Tibial nerve (tissue), 4 donors: ENCODE measurements around the gene GRAP. TPM values are rescaled to one million over a fixed set of nuclear protein-coding genes. Genes with fewer than 3 reads are reported as not detected.
"Not testable (repeated sequence)": the region's sequence is repeated elsewhere in the genome, so short reads cannot be mapped to it uniquely, and the experiment has no call there.

Experiments used
- DNase-seq, 2 donors: peaks; one replicate each; pipeline ENCODE4 v3.0.0-alpha.2; 2019; ENCODE audit warnings: low spot score in 2 of 2
- H3K27ac ChIP-seq, 4 donors: fragments of 200-600 bp; sonication (generic) in 3 of 4; one replicate each; pipeline ENCODE4 v1.5.1; 2017 to 2019; ENCODE audit warnings: mild to moderate bottlenecking in 1 of 4
- H3K27me3 ChIP-seq, 2 donors: fragments of 200-600 bp; sonication (generic) in 1 of 2; one replicate each; pipeline versions ENCODE4 v1.5.1 to v1.6.0; 2017 to 2019
- H3K36me3 ChIP-seq, 3 donors: fragments of 200-600 bp; sonication (generic); one replicate each; pipeline ENCODE4 v1.5.1; 2018 to 2019
- H3K4me1 ChIP-seq, 4 donors: fragments of 200-600 bp; sonication (generic) in 3 of 4; one replicate each; pipeline ENCODE4 v1.5.1; 2017 to 2019
- H3K4me3 ChIP-seq, 4 donors: fragments of 200-600 bp; sonication (generic) in 3 of 4; one replicate each; pipeline ENCODE4 v1.5.1; 2017 to 2019; ENCODE audit warnings: mild to moderate bottlenecking in 1 of 4, moderate library complexity in 1 of 4
- H3K9me3 ChIP-seq, 4 donors: fragments of 200-600 bp; sonication (generic) in 3 of 4; one replicate each; pipeline ENCODE4 v1.5.1; 2017 to 2019
- EP300 ChIP-seq, 2 donors: sonication (generic); formaldehyde crosslinking; IDR thresholded peaks; one replicate each; pipeline ENCODE4 v1.6.1; 2017; ENCODE audit warnings: antibody characterized with exemption in 2 of 2, mild to moderate bottlenecking in 1 of 2
- POLR2A ChIP-seq, 2 donors: fragments of 450-650 bp; IDR thresholded peaks; one replicate each; pipeline ENCODE4 v1.6.1; 2017; ENCODE audit warnings: antibody characterized with exemption in 2 of 2, mild to moderate bottlenecking in 2 of 2, moderate library complexity in 2 of 2
- WGBS, 2 donors: methylation state at CpG; one replicate each; pipeline ENCODE4 v1.1.5; 2018; 5-methylcytosine and 5-hydroxymethylcytosine counted together
- total RNA-seq, 4 donors: library from RNA; depleted of rRNA; stranded (reverse); fragments of >200 nt; gene quantifications; one replicate each; pipeline ENCODE4 v1.1.0, GENCODE V29; 2016
- TF ChIP-seq, protein P1 (sequence below), 5 experiments: fragments of 200-600 bp in 3 of 5; fragments of 450-650 bp in 2 of 5; sonication (generic) in 3 of 5; IDR thresholded peaks; one replicate each; pipeline ENCODE4 v1.5.1; 2016 to 2019; ENCODE audit warnings: antibody characterized with exemption in 5 of 5, mild to moderate bottlenecking in 3 of 5, moderate library complexity in 2 of 5

GRAP gene
- total RNA-seq, 4 donors from 2014 or later = 4.6 to 7.5 (median 5.8) TPM

DNA sequence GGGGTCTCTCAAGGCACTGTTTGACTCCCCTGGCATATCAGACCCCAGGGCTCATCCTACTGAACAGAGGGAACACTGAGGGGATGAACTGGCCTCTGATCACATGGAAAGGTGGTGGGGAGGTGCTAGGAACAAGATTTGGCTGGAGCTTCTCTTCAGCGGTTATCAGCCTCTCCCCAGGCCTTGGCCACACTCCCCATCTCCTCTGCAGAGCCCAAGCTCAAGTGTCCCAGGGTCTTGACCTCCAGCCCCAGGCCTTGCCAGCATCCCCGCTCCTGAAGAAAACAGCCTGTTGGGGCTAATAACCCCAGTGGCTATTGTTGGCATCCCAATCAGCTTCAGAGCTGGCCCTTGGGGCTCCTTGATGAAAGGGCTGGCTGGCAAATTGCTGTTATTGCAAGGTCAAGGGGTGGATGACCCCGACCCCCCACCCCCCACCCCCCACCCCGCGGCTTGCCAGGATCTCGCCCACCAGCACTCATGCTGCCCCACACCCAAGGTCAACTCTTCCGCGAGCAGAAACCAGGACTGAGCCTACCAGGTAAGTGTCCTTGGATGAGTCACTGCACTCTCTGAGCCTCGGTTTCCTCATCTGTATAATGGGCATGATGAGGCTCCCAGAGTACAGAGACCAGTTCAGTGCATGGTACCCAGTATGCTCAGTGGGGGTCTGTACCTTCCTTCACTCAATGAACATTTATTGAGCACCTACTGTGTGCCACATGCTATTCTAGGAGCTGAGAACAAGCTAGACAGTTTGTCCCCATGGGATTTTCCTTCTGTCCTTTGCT lies 23.4 kb downstream of the GRAP start:
- DNase-seq = no peak
- no peak for TF ChIP-seq EP300 (IDR thresholded peaks at IDR 0.05)
- TF ChIP-seq, protein P1, sequence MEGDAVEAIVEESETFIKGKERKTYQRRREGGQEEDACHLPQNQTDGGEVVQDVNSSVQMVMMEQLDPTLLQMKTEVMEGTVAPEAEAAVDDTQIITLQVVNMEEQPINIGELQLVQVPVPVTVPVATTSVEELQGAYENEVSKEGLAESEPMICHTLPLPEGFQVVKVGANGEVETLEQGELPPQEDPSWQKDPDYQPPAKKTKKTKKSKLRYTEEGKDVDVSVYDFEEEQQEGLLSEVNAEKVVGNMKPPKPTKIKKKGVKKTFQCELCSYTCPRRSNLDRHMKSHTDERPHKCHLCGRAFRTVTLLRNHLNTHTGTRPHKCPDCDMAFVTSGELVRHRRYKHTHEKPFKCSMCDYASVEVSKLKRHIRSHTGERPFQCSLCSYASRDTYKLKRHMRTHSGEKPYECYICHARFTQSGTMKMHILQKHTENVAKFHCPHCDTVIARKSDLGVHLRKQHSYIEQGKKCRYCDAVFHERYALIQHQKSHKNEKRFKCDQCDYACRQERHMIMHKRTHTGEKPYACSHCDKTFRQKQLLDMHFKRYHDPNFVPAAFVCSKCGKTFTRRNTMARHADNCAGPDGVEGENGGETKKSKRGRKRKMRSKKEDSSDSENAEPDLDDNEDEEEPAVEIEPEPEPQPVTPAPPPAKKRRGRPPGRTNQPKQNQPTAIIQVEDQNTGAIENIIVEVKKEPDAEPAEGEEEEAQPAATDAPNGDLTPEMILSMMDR (IDR thresholded peaks at IDR 0.05) = no peak
- no peak for TF ChIP-seq POLR2A (IDR thresholded peaks at IDR 0.05)
- H3K27me3 ChIP-seq = peaks cover 0 to 2% of the 10 kb centered on the region in 2 donors
- H3K4me1 ChIP-seq = no peaks in the 10 kb centered on the region
- H3K4me3 ChIP-seq = no peak overlapping the region
- 68 to 74% methylated on average over 5 of the region's 9 CpGs for WGBS, 2 donors
- no peak overlapping the region for H3K27ac ChIP-seq
- no peaks in the 10 kb centered on the region for H3K36me3 ChIP-seq
- no peaks in the 10 kb centered on the region for H3K9me3 ChIP-seq

DNA sequence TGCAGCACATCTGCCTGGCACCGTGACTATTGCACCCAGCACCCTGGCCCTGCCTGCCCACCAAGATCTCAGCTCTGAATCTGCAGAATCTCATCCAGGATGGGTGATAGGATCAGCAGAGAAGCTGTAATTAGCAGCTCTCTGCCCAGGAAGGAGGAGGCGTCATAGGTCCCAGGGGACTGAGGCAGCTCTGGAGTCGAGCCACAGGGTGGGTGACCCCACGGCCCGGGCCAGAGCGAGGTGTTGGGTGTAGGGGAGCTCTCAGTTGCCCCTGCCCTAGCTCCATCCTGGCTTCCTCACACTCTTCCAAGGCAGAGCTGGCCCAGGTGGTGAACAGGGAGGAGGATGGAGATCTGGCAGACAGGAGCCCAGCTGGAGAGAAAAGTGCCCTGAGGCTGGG lies 24.0 kb downstream of the GRAP start:
- TF ChIP-seq POLR2A (IDR thresholded peaks at IDR 0.05) (no peak), EP300 (IDR thresholded peaks at IDR 0.05) (no peak)
- Histone ChIP-seq H3K4me1 (no peaks in the 10 kb centered on the region), H3K36me3 (no peaks in the 10 kb centered on the region), H3K27me3 (peaks cover 0 to 4% of the 10 kb centered on the region in 2 donors), H3K4me3 (no peak overlapping the region), H3K9me3 (no peaks in the 10 kb centered on the region), H3K27ac (no peak overlapping the region)
- no peak for DNase-seq
- 79 to 90% methylated on average over 2 to 6 of the region's 6 CpGs for WGBS, 2 donors

DNA sequence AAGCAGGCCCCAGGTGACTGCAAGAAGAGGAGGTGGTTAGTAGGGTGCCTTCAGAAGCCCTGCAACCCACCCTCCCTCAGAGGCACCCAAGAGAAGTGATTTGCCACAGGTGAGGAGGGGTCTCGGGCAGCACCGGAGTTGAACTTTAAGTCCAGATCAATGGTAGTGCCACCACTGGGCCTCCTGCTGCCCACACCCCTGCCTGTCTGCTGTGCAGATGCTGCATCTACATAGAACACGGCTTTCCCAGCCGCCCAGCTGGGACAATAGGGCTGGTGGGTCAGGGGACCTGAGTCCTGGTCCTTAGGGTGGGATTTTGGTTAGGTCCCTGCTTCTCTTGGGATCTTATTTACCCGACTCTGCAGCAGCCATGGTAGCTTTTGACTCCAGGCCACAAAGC lies 24.6 kb downstream of the GRAP start:
- no peak for DNase-seq
- H3K4me3 ChIP-seq = no peak overlapping the region
- TF ChIP-seq POLR2A (IDR thresholded peaks at IDR 0.05) = no peak
- TF ChIP-seq EP300 (IDR thresholded peaks at IDR 0.05) = no peak
- TF ChIP-seq, protein P1 (IDR thresholded peaks at IDR 0.05) = no peak
- H3K36me3 ChIP-seq = no peaks in the 10 kb centered on the region
- H3K9me3 ChIP-seq = no peaks in the 10 kb centered on the region
- no peak overlapping the region for H3K27ac ChIP-seq
- no peaks in the 10 kb centered on the region for H3K4me1 ChIP-seq
- peaks cover 0 to 4% of the 10 kb centered on the region in 2 donors for H3K27me3 ChIP-seq
- 87 to 95% methylated on average over 5 of the region's 5 CpGs for WGBS, 2 donors

DNA sequence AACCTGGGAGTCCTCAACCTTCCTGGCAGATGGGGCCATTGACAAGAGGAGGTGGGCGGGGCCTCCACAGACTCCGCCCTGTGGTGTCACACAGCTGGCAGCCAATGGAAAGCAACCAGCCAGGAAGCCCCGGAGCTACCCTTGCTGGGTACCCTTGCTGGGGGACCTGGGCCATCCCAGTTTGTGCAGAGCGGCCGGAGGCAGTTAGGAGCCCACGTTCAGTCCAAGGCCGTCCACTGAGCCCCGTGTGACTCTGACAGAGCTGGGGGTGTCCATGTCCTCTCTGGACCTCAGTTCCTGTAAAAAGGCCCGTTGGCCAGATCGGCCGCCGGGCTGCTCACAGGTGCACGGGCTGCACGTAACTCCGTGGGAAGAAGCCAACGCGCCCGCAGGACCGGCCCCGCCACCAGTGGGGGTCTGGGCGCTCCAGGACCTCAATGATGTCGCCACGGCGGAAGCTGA lies 25.1 kb downstream of the GRAP start:
- Histone ChIP-seq H3K4me1 (no peaks in the 10 kb centered on the region), H3K27me3 (peaks cover 0 to 4% of the 10 kb centered on the region in 2 donors), H3K9me3 (no peaks in the 10 kb centered on the region), H3K4me3 (no peak overlapping the region), H3K36me3 (no peaks in the 10 kb centered on the region), H3K27ac (no peak overlapping the region)
- no peak for DNase-seq
- TF ChIP-seq EP300 (IDR thresholded peaks at IDR 0.05) (no peak), POLR2A (IDR thresholded peaks at IDR 0.05) (no peak)
- TF ChIP-seq, protein P1 (IDR thresholded peaks at IDR 0.05) = no peak
- 93% methylated on average over 19 to 24 of the region's 24 CpGs for WGBS, 2 donors

DNA sequence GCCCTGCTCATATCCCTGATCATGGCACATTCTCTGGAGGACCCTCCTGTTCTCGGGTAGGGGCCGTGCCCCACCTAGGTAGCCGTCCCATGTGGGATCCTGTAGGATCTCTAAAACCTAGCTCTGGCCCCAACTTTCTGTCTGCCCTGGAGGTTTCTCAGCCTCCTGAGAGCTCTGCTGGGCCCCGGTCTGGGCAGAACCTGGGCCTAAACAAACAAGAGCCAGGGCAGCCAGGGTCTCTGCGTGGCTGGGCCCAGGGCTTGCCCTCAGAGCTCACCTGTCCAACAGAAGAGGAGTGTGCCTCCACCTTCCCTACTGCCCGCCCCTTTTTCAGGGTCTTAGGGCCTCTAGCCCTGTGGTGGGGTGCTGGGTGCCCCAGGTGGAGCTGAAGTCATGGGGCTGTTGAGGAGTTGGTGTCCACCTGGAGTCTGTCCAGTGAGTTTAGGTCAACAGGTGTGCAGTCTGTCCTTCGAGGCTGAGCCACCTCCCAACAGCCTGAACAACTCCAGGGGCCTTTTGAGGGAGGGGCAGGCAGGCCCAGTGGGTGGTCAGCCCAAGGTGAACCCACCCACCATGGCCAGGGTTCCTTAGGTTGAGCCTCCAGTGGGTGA lies 25.6 kb downstream of the GRAP start:
- not testable (repeated sequence) for H3K4me1 ChIP-seq, H3K27me3 ChIP-seq, H3K27ac ChIP-seq, DNase-seq, H3K36me3 ChIP-seq, H3K4me3 ChIP-seq, H3K9me3 ChIP-seq
- WGBS, 2 donors = 93 to 100% methylated on average over 4 to 5 of the region's 7 CpGs

DNA sequence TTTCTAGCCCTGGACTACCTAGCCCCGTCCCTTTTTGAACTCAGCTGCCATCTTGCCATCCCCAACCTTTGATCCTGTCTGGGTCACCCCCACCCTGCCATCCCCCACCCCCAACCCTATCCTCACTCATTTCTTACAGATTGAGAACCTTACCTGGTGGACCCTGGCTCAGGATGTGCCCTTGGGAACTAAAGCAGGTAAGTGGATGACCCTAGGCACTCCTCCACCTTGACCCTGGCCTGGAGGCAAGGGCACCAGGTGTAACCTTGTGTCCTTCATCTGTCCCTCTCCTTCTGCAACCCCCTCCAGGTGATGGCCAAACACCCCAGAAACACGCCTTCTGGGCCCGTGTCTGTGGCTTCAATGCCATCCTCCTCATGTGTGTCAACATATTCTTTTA lies 26.7 kb downstream of the GRAP start:
- no peak for DNase-seq
- TF ChIP-seq, protein P1 (IDR thresholded peaks at IDR 0.05) = no peak
- TF ChIP-seq POLR2A (IDR thresholded peaks at IDR 0.05) = no peak
- no peak for TF ChIP-seq EP300 (IDR thresholded peaks at IDR 0.05)
- H3K4me3 ChIP-seq = no peak overlapping the region

More for the DNA sequence above, 26.7 kb downstream of the GRAP start:
- Histone ChIP-seq H3K4me1 (no peaks in the 10 kb centered on the region), H3K27ac (no peak overlapping the region), H3K36me3 (no peaks in the 10 kb centered on the region), H3K9me3 (no peaks in the 10 kb centered on the region), H3K27me3 (peaks cover 0 to 4% of the 10 kb centered on the region in 2 donors)
- 92 to 94% methylated on average over 3 of the region's 3 CpGs for WGBS, 2 donors
